B cell (primary cell): ENCODE data around the gene NOS2. TPM values are rescaled to one million over a fixed set of nuclear protein-coding genes. Genes with fewer than 3 reads are reported as not detected.

Experiments used
- ATAC-seq: fragments of 200-7000 bp; cut with Tn5 transposase; one replicate; pipeline ENCODE4 v1.10.0; 2021; ENCODE audit warnings: low read depth, mild to moderate bottlenecking, moderate number of reproducible peaks, moderate library complexity
- CTCF ChIA-PET: fragments of 350-600 bp; sonication (Branson Sonifier 250); formaldehyde crosslinking; loops from one replicate; lab custom pipeline; 2021; ENCODE audit warnings: antibody characterized with exemption, inconsistent platforms; lab: Charles Lee
- POLR2A ChIA-PET: fragments of 350-600 bp; sonication (Branson Sonifier 250); formaldehyde crosslinking; loops from one replicate; lab custom pipeline; 2021; ENCODE audit warnings: antibody characterized with exemption; lab: Charles Lee
- DNase-seq: peaks from one replicate; pipeline ENCODE4 v3.0.0; 2013
- H2AFZ ChIP-seq: 2 replicates; pipeline ENCODE4 v1.6.1; 2012; ENCODE audit warnings: mild to moderate bottlenecking, low read depth, low read length; ENCODE audit not compliant: insufficient read depth, poor library complexity, severe bottlenecking
- H3K27ac ChIP-seq, 2 donors: 1 replicate in 1 of 2; 2 replicates in 1 of 2; pipeline ENCODE4 v1.5.1; 2012 to 2013; ENCODE audit warnings: low read length in 2 of 2, mild to moderate bottlenecking in 2 of 2, moderate library complexity in 1 of 2
- H3K27me3 ChIP-seq, 4 experiments: fragments of 200-600 bp in 1 of 4; sonication (generic) in 1 of 4; replicated peaks in 1 of 4; 1 replicate in 2 of 4; 2 replicates in 2 of 4; pipeline versions ENCODE4 v1.6.1 to v1.7.0; 2013 to 2016; ENCODE audit warnings: low read length in 3 of 4, mild to moderate bottlenecking in 2 of 4, mixed read lengths in 1 of 4, moderate library complexity in 1 of 4; ENCODE audit not compliant: insufficient read depth in 4 of 4, control insufficient read depth in 3 of 4; ENCODE audit errors: control extremely low read depth in 1 of 4
- H3K36me3 ChIP-seq, 2 experiments: replicated peaks in 1 of 2; 1 replicate in 1 of 2; 2 replicates in 1 of 2; pipeline versions ENCODE4 v1.6.1 to v1.7.1; 2013; ENCODE audit warnings: low read length in 1 of 2; ENCODE audit not compliant: insufficient read depth in 2 of 2, control insufficient read depth in 1 of 2; ENCODE audit errors: control extremely low read depth in 1 of 2, extremely low read depth in 1 of 2
- H3K4me1 ChIP-seq, 2 donors: fragments of 200-600 bp in 1 of 2; sonication (generic) in 1 of 2; 1 replicate in 1 of 2; 2 replicates in 1 of 2; pipeline versions ENCODE4 v1.5.1 to v1.6.1; 2013 to 2017; ENCODE audit warnings: low read length in 2 of 2; ENCODE audit not compliant: control insufficient read depth in 2 of 2, insufficient read depth in 2 of 2
- H3K4me2 ChIP-seq: replicated peaks from 2 replicates; pipeline ENCODE3; 2012; ENCODE audit warnings: mild to moderate bottlenecking, low read depth, low read length; ENCODE audit not compliant: poor library complexity, severe bottlenecking
- H3K4me3 ChIP-seq, 5 experiments: fragments of 200-600 bp in 1 of 5; sonication (generic) in 1 of 5; 1 replicate in 3 of 5; 2 replicates in 2 of 5; pipeline versions ENCODE4 v1.5.1 to v1.7.0; 2011 to 2016; ENCODE audit warnings: low read length in 4 of 5, mild to moderate bottlenecking in 4 of 5, low read depth in 2 of 5, control low read depth in 1 of 5, moderate library complexity in 1 of 5; ENCODE audit not compliant: insufficient read depth in 1 of 5; ENCODE audit errors: control extremely low read depth in 1 of 5, extremely low read depth in 1 of 5
- H3K79me2 ChIP-seq: fragments of 200-600 bp; sonication (generic); one replicate; pipeline ENCODE4 v1.6.0; 2016; ENCODE audit warnings: low read length; ENCODE audit not compliant: control insufficient read depth, insufficient read depth
- H3K9ac ChIP-seq: fragments of 200-600 bp; sonication (generic); 2 replicates; pipeline ENCODE4 v1.6.1; 2017; ENCODE audit warnings: mild to moderate bottlenecking, low read length, moderate library complexity
- H3K9me3 ChIP-seq, 3 donors: one replicate each; pipeline versions ENCODE4 v1.6.1 to v1.7.1; 2013; ENCODE audit warnings: low read length in 2 of 3; ENCODE audit not compliant: control insufficient read depth in 2 of 3, insufficient read depth in 1 of 3; ENCODE audit errors: control extremely low read depth in 1 of 3
- H4K20me1 ChIP-seq: 2 replicates; pipeline ENCODE4 v1.6.0; 2012; ENCODE audit warnings: mild to moderate bottlenecking, low read length; ENCODE audit not compliant: insufficient read depth, control insufficient read depth, poor library complexity, severe bottlenecking
- H3K27ac Mint-ChIP-seq: one replicate; pipeline ENCODE4 v1.8.0; 2021; ENCODE audit warnings: mixed read lengths
- H3K27me3 Mint-ChIP-seq: one replicate; pipeline ENCODE4 v1.8.0; 2021; ENCODE audit warnings: mixed read lengths
- H3K4me1 Mint-ChIP-seq: one replicate; pipeline ENCODE4 v1.8.0; 2021; ENCODE audit warnings: mixed read lengths
- H3K4me3 Mint-ChIP-seq: one replicate; pipeline ENCODE4 v1.8.0; 2021; ENCODE audit warnings: mixed read lengths
- H3K9me3 Mint-ChIP-seq: one replicate; pipeline ENCODE4 v1.8.0; 2022; ENCODE audit warnings: mixed read lengths; ENCODE audit not compliant: insufficient read depth
- CTCF ChIP-seq: fragments of 200-600 bp; IDR thresholded peaks from one replicate; pipeline ENCODE4 v1.8.0; 2022; ENCODE audit warnings: antibody characterized with exemption, mild to moderate bottlenecking
- EZH2 ChIP-seq: IDR thresholded peaks from 2 replicates; pipeline ENCODE4 v1.6.1; 2012; ENCODE audit warnings: borderline replicate concordance, low read depth, mild to moderate bottlenecking, moderate library complexity, low read length; ENCODE audit not compliant: insufficient read depth, poor library complexity, severe bottlenecking
- WGBS: methylation state at CpG from one replicate; pipeline ENCODE4 v1.1.5; 2013; ENCODE audit warnings: missing lambda C conversion rate; ENCODE audit not compliant: insufficient coverage; 5-methylcytosine and 5-hydroxymethylcytosine counted together
- intact Hi-C: fragments of 100-400 bp; cut with micrococcal nuclease; formaldehyde crosslinking; loops from one replicate; pipeline ENCODE4 v1.10.0; 2022
- polyA plus RNA-seq: library from polyadenylated mRNA; depleted of rRNA; stranded (reverse); fragments of >200 nt; gene quantifications from 2 replicates; pipeline ENCODE4 v1.2.3, GENCODE V29; 2012
- total RNA-seq, 2 donors: library from RNA; stranded (reverse); fragments of 120-200 nt in 1 of 2; gene quantifications; 1 replicate in 1 of 2; 2 replicates in 1 of 2; pipeline versions ENCODE4 v1.2.3 to v1.2.4, GENCODE V29; 2013 to 2022

The NOS2 gene
- total and polyA plus RNA-seq, 2 donors (not counting 1 experiment from before 2014, with no cell fraction given), result 0.12 TPM

DNA sequence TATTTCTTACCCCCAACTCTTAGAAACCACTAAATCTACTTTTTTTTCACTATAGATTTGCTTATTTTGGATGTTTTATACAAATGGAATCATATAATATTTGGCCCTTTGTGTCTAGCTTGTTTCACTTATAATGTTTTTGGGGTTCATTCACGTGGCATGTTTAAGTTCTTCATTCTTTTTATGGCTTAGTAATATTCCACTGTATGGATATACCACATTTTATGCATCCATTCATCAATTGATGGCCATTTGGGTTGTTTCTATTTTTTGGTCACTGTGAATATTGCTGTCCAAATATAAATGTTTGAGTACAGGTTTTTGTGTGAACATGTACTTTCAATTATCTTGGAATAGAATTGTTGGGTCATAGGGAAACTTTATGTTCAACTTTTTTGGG, 9.2 kb upstream of the NOS2 start:
- intact Hi-C loops, result loop anchor here (2.0 to 5.0 kb wide), 2 partner anchors 138 to 231 kb away; no protein-coding TSS in a partner anchor

More for the DNA sequence above, 9.2 kb upstream of the NOS2 start:
- Mint-ChIP-seq H3K9me3 (no peaks in the 10 kb centered on the region), H3K4me1 (peaks cover 39% of the 10 kb centered on the region), H3K4me3 (no peak overlapping the region), H3K27ac (no peak overlapping the region), H3K27me3 (peaks cover 3% of the 10 kb centered on the region)
- DNase-seq, result no peak
- Histone ChIP-seq H3K27me3 (no peaks in the 10 kb centered on the region), H2AFZ (no peak overlapping the region), H3K79me2 (no peaks in the 10 kb centered on the region), H4K20me1 (no peaks in the 10 kb centered on the region), H3K4me3 (no peak overlapping the region), H3K9ac (no peak overlapping the region), H3K9me3 (no peaks in the 10 kb centered on the region), H3K36me3 (no peaks in the 10 kb centered on the region), H3K4me1 (peaks cover 26 to 47% of the 10 kb centered on the region in 2 donors), H3K4me2 (no peak overlapping the region), H3K27ac (no peak overlapping the region)
- TF ChIP-seq CTCF, result no peak
- TF ChIP-seq EZH2, result no peak
- WGBS, result no CpG with 5 or more reads among the region's 1 CpG
- no peak for ATAC-seq
- POLR2A ChIA-PET, result no interaction called here
- CTCF ChIA-PET, result interaction anchor here (0.8 to 7.6 kb wide), 4 partner anchors 49 to 592 kb away, joined by 3 to 252 read pairs (median 69); partner anchors contain the start of gene LYRM9
